HCT116 (cell line): ENCODE data around the gene OPRD1. TPM values are rescaled to one million over a fixed set of nuclear protein-coding genes. Genes with fewer than 3 reads are reported as not detected.

Experiments used
- ATAC-seq: fragments of 200-7000 bp; cut with Tn5 transposase; 2 replicates; pipeline ENCODE4 v1.9.1; 2020; ENCODE audit warnings: mild to moderate bottlenecking, moderate library complexity
- BruUV-seq: library from RNA; stranded (reverse); fragments of 400-500 nt; replicated peaks from 2 replicates; lab custom pipeline; 2021; lab: Mats Ljungman, UMichigan
- CTCF ChIA-PET: fragments of 300-600 bp; sonication (Branson Sonifier 250); formaldehyde crosslinking; loops from one replicate; lab custom pipeline; 2021; ENCODE audit warnings: antibody characterized with exemption; lab: Charles Lee
- POLR2A ChIA-PET: fragments of 300-600, 350-600 bp; sonication (Branson Sonifier 250); formaldehyde crosslinking; loops from one replicate; lab custom pipeline; 2021; ENCODE audit warnings: antibody characterized with exemption; lab: Charles Lee
- RAD21 ChIA-PET, 2 experiments: fragments of 300-600 bp; sonication (Branson Sonifier 250); formaldehyde crosslinking; loops; one replicate each; lab custom pipeline; 2023; ENCODE audit warnings: low total read pairs in 2 of 2; ENCODE audit not compliant: uncharacterized antibody in 2 of 2, unreplicated experiment in 2 of 2, low non-redundant PET in 1 of 2; lab: Charles Lee
- DNase-seq: peaks from one replicate; pipeline ENCODE4 v3.0.0-alpha.2; 2010; ENCODE audit warnings: low read depth, low spot score
- H2AFZ ChIP-seq: fragments of 200-600 bp; shearing (Covaris generic), sonication (generic); 2 replicates; pipeline ENCODE4 v1.6.1; 2017; ENCODE audit warnings: low read depth, mixed run types, mixed read lengths, antibody characterized with exemption, low read length; ENCODE audit not compliant: poor library complexity, severe bottlenecking
- H3K27ac ChIP-seq: 2 replicates; pipeline ENCODE4 v1.5.1; 2012; ENCODE audit warnings: low read depth, low read length
- H3K27me3 ChIP-seq: fragments of 200-600 bp; sonication (generic); 2 replicates; pipeline ENCODE4 v1.6.1; 2016; ENCODE audit warnings: mixed run types, low read length, mixed read lengths; ENCODE audit not compliant: insufficient read depth
- H3K36me3 ChIP-seq, 2 experiments: fragments of 200-500 bp in 1 of 2; fragments of 200-600 bp in 1 of 2; sonication (Bioruptor generic) in 1 of 2; sonication (generic) in 1 of 2; 2 replicates each; pipeline versions ENCODE4 v1.5.1 to v1.6.1; 2014 to 2016; ENCODE audit warnings: low read length in 2 of 2, inconsistent platforms in 1 of 2, mixed read lengths in 1 of 2, mixed run types in 1 of 2; ENCODE audit not compliant: insufficient read depth in 2 of 2, control insufficient read depth in 1 of 2
- H3K4me1 ChIP-seq, 2 experiments: fragments of 200-600 bp in 1 of 2; sonication (generic) in 1 of 2; 2 replicates each; pipeline versions ENCODE4 v1.5.1 to v1.6.1; 2012 to 2017; ENCODE audit warnings: low read length in 2 of 2, inconsistent platforms in 1 of 2, mild to moderate bottlenecking in 1 of 2, mixed read lengths in 1 of 2, mixed run types in 1 of 2, moderate library complexity in 1 of 2; ENCODE audit not compliant: insufficient read depth in 2 of 2, control insufficient read depth in 1 of 2
- H3K4me2 ChIP-seq: fragments of 200-600 bp; sonication (generic); 2 replicates; pipeline ENCODE4 v1.6.1; 2017; ENCODE audit warnings: mixed run types, low read length, mixed read lengths
- H3K4me3 ChIP-seq, 2 experiments: fragments of 200-600 bp in 1 of 2; sonication (generic) in 1 of 2; replicated peaks in 1 of 2; 2 replicates each; pipeline ENCODE4 v1.5.1; 2011 to 2016; ENCODE audit warnings: low read length in 2 of 2, control low read depth in 1 of 2, low read depth in 1 of 2, mild to moderate bottlenecking in 1 of 2, mixed read lengths in 1 of 2, mixed run types in 1 of 2
- H3K79me2 ChIP-seq: fragments of 200-600 bp; sonication (generic); 2 replicates; pipeline ENCODE4 v1.6.1; 2017; ENCODE audit warnings: mild to moderate bottlenecking, mixed run types, low read length, moderate library complexity, mixed read lengths; ENCODE audit not compliant: insufficient read depth
- H3K9ac ChIP-seq: fragments of 200-600 bp; sonication (generic); 2 replicates; pipeline ENCODE4 v1.6.1; 2016; ENCODE audit warnings: low read length, mixed read lengths
- H3K9me2 ChIP-seq: fragments of 200-600 bp; sonication (generic), shearing (Covaris generic); 2 replicates; pipeline ENCODE4 v1.6.1; 2017; ENCODE audit warnings: mixed run types, mild to moderate bottlenecking, moderate library complexity; ENCODE audit not compliant: insufficient read depth
- H3K9me3 ChIP-seq, 2 experiments: fragments of 200-500 bp in 1 of 2; fragments of 200-600 bp in 1 of 2; sonication (Bioruptor generic) in 1 of 2; sonication (generic) in 1 of 2; 2 replicates each; pipeline ENCODE4 v1.6.1; 2014 to 2017; ENCODE audit warnings: low read length in 2 of 2, mixed read lengths in 2 of 2, inconsistent platforms in 1 of 2, low read depth in 1 of 2, mild to moderate bottlenecking in 1 of 2, mixed run types in 1 of 2, moderate library complexity in 1 of 2; ENCODE audit not compliant: control insufficient read depth in 1 of 2, insufficient read depth in 1 of 2
- H4K20me1 ChIP-seq: fragments of 200-600 bp; sonication (generic), shearing (Covaris generic); 2 replicates; pipeline ENCODE4 v1.6.1; 2017; ENCODE audit warnings: mixed run types, mild to moderate bottlenecking, moderate library complexity; ENCODE audit not compliant: insufficient read depth
- EGR1 ChIP-seq: IDR thresholded peaks from 2 replicates; pipeline ENCODE4 v1.6.1; 2012; ENCODE audit warnings: low read depth
- EZH2 ChIP-seq: fragments of 200-600 bp; sonication (generic); IDR thresholded peaks from 2 replicates; pipeline ENCODE4 v1.6.1; 2017; ENCODE audit warnings: antibody characterized with exemption, mixed run types
- EZH2phosphoT487 ChIP-seq: fragments of 200-600 bp; IDR thresholded peaks from 2 replicates; pipeline ENCODE4 v1.6.1; 2018; ENCODE audit warnings: antibody characterized with exemption, borderline replicate concordance
- intact Hi-C: fragments of 100-400 bp; cut with micrococcal nuclease; formaldehyde crosslinking; loops from 2 replicates; pipeline ENCODE4 v1.10.0; 2022
- total RNA-seq: library from RNA; stranded (reverse); gene quantifications from one replicate; pipeline ENCODE4 v1.2.1, GENCODE V29; 2021; ENCODE audit not compliant: unreplicated experiment
- TF ChIP-seq, protein P1 (sequence below): IDR thresholded peaks from 2 replicates; pipeline ENCODE4 v1.6.1; 2011; ENCODE audit warnings: mild to moderate bottlenecking, low read length, moderate library complexity; ENCODE audit not compliant: insufficient replicate concordance; ENCODE audit errors: extremely low read depth
- TF ChIP-seq, protein P2 (sequence below): IDR thresholded peaks from 2 replicates; pipeline ENCODE4 v1.6.1; 2012

The OPRD1 gene
- total RNA-seq, 1 experiment from 2014 or later = not detected

DNA sequence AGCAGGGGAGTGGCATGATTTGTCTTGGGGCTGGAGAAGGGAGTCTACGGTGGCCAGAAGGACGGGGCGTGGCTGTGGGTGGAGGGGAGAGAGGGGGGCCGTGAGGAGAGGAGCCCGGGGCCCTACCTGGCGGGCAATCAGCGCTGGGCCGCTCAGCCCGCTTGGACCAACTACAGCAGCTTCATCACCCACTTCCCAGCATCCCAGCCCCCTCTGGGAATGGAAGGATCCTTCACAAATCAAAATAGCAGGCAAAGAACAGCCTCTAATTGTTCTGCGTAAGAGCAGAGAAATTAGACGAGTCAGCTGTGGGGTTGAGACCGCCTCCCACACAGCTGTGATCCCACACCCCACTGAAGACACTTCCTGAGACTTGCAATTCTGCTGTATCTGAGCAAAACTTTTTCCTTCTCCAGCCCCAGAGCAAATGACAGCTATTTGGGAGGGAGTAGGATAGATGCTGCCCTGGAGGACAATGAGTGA lies 43.5 kb downstream of the OPRD1 start (continued):
- TF ChIP-seq, protein P1, sequence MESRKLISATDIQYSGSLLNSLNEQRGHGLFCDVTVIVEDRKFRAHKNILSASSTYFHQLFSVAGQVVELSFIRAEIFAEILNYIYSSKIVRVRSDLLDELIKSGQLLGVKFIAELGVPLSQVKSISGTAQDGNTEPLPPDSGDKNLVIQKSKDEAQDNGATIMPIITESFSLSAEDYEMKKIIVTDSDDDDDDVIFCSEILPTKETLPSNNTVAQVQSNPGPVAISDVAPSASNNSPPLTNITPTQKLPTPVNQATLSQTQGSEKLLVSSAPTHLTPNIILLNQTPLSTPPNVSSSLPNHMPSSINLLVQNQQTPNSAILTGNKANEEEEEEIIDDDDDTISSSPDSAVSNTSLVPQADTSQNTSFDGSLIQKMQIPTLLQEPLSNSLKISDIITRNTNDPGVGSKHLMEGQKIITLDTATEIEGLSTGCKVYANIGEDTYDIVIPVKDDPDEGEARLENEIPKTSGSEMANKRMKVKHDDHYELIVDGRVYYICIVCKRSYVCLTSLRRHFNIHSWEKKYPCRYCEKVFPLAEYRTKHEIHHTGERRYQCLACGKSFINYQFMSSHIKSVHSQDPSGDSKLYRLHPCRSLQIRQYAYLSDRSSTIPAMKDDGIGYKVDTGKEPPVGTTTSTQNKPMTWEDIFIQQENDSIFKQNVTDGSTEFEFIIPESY = no peak
- TF ChIP-seq EZH2phosphoT487 = no peak

DNA sequence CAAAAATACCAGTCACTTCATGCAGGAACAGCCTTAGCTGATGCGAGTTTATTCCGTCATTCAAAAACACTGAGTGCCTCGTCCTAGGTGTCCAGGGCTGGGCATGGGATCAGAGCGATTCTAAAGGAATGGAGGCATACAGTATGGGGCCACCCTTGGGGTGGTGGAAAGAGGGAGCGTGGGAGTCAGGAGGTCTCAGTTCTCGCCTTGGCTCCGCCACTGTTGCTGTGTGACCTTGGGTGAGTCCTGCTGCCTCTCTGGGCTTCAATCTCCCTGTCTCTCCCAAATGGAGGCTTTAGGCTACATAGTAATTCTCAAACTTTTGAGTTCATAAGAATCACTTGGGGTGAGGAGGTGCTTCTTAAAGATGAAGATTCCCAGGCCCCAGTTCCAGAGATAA lies 44.0 kb downstream of the OPRD1 start:
- Histone ChIP-seq H3K27ac (no peak overlapping the region), H3K9me3 (no peaks in the 10 kb centered on the region), H2AFZ (no peak overlapping the region), H3K36me3 (no peaks in the 10 kb centered on the region), H3K4me2 (no peak overlapping the region), H3K9me2 (no peaks in the 10 kb centered on the region), H3K4me3 (no peak overlapping the region), H3K4me1 (0 out of 4 replicates have a peak, but pooled peaks cover 0 to 3% of the 10 kb centered on the region in 2 experiments), H3K9ac (no peak overlapping the region), H4K20me1 (no peaks in the 10 kb centered on the region), H3K79me2 (no peaks in the 10 kb centered on the region), H3K27me3 (no peaks in the 10 kb centered on the region)
- ChIA-PET CTCF (no interaction called here), POLR2A (no interaction called here), RAD21 (no interaction called here)
- DNase-seq (no peak), ATAC-seq (no peak)
- BruUV-seq = no TSS peak
- no peak for TF ChIP-seq EZH2
- TF ChIP-seq, protein P2, sequence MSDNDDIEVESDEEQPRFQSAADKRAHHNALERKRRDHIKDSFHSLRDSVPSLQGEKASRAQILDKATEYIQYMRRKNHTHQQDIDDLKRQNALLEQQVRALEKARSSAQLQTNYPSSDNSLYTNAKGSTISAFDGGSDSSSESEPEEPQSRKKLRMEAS = no peak
- no peak for TF ChIP-seq EGR1
- intact Hi-C loops = no loop called here
